ENCODE data around the gene ELAVL3. TPM values are rescaled to one million over a fixed set of nuclear protein-coding genes. Genes with fewer than 3 reads are reported as not detected.

The ELAVL3 gene
- polyA plus RNA-seq, 2 of the 4 experiments (the other 2 are of a cell fraction), result 0.01 TPM; not detected in 1

GRCh38 chr19:11485245-11485837 lies 4.5 kb upstream of the ELAVL3 start:
- H3K4me3 ChIP-seq, result no peak overlapping the region
- CTCF ChIA-PET, result interaction anchor here (0.5 to 4.1 kb wide), 6 partner anchors 11 to 270 kb away, joined by 3 to 16 read pairs (median 3); partner anchors contain the start of genes ECSIT and SWSAP1
- no peak overlapping the region for H3K27ac ChIP-seq
- FAIRE-seq (no peak), ATAC-seq (no peak), DNase-seq (ENCODE audit: low read depth in 1 of 2, low spot score in 1 of 2) (no peak)
- POLR2A ChIA-PET, result no interaction called here
- no peaks in the 10 kb centered on the region for H3K9me3 ChIP-seq
- WGBS (ENCODE audit: missing lambda C conversion rate), result 93% methylated on average over 6 of the region's 13 CpGs
- TF ChIP-seq GATA3 (IDR thresholded peaks at IDR 0.05; ENCODE audit: borderline replicate concordance) (no peak), RNF2 (IDR thresholded peaks at IDR 0.05; ENCODE audit: borderline replicate concordance, low read depth) (no peak), NR3C1 (IDR thresholded peaks at IDR 0.05) (no peak), KDM1A (IDR thresholded peaks at IDR 0.05; ENCODE audit: low read depth) (no peak), POLR2AphosphoS2 (conservative IDR thresholded peaks at IDR 0.05; ENCODE audit: low read length) (no peak), E2F6 (IDR thresholded peaks at IDR 0.05; ENCODE audit: borderline replicate concordance, low read depth) (no peak), CHD4 (IDR thresholded peaks at IDR 0.05; ENCODE audit: borderline replicate concordance) (no peak), ZC3H11A (IDR thresholded peaks at IDR 0.05) (no peak), ZNF302 (CRISPR knock-in tag; IDR thresholded peaks at IDR 0.05) (no peak), NFE2L2 (conservative IDR thresholded peaks at IDR 0.05; ENCODE audit: low read length) (no peak), PHF8 (IDR thresholded peaks at IDR 0.05; ENCODE audit: borderline replicate concordance, low read depth) (no peak)
- H3K4me2 ChIP-seq, result no peak overlapping the region
- 0 out of 3 replicates have a peak, but pooled peaks cover 3% of the 10 kb centered on the region for H3K4me1 ChIP-seq

GRCh38 chr19:11483366-11484111 lies 2.7 kb upstream of the ELAVL3 start:
- TF ChIP-seq NFE2L2 (conservative IDR thresholded peaks at IDR 0.05; ENCODE audit: low read length) (no peak), MAZ (IDR thresholded peaks at IDR 0.05; ENCODE audit: borderline replicate concordance, low read depth, low read length) (no peak), PHF8 (IDR thresholded peaks at IDR 0.05; ENCODE audit: borderline replicate concordance, low read depth) (no peak), HOXB13 (CRISPR knock-in tag; IDR thresholded peaks at IDR 0.05; ENCODE audit: low read depth) (no peak), HOXB5 (CRISPR knock-in tag; IDR thresholded peaks at IDR 0.05) (no peak), REST (IDR thresholded peaks at IDR 0.05) (no peak), BCL3 (IDR thresholded peaks at IDR 0.05) (no peak), FOSB (CRISPR knock-in tag; IDR thresholded peaks at IDR 0.05) (no peak), JUNB (IDR thresholded peaks at IDR 0.05) (no peak), CBX8 (IDR thresholded peaks at IDR 0.05) (no peak), HDAC2 (IDR thresholded peaks at IDR 0.05) (no peak), RNF2 (IDR thresholded peaks at IDR 0.05; ENCODE audit: borderline replicate concordance, low read depth) (no peak), MYC (IDR thresholded peaks at IDR 0.05; ENCODE audit: borderline replicate concordance, low read length) (no peak), CHD4 (IDR thresholded peaks at IDR 0.05; ENCODE audit: borderline replicate concordance) (no peak)
- Histone ChIP-seq H3K4me2 (no peak overlapping the region), H3K4me3 (no peak overlapping the region), H3K9me3 (no peaks in the 10 kb centered on the region), H3K27ac (no peak overlapping the region), H3K4me1 (0 out of 3 replicates have a peak, but pooled peaks cover 3% of the 10 kb centered on the region)
- ATAC-seq (no peak), DNase-seq (ENCODE audit: low read depth in 1 of 2, low spot score in 1 of 2) (no peak), FAIRE-seq (no peak)
- POLR2A ChIA-PET, result no interaction called here
- 85% methylated on average over 13 of the region's 57 CpGs for WGBS (ENCODE audit: missing lambda C conversion rate)
- CTCF ChIA-PET, result interaction anchor here (0.5 to 3.6 kb wide), 48 partner anchors 7 to 533 kb away, joined by 3 to 50 read pairs (median 4); partner anchors contain the start of genes EPOR, SWSAP1 and TSPAN16
